Stimulated activated CD4-positive, alpha-beta T cell treated with anti-CD3 and anti-CD28 coated beads, Interleukin-1b, Interleukin-23, amount 100 ng/mL, for 24 hours (primary cell): Measurements from ENCODE around the gene PTBP3.
"Not testable (repeated sequence)": the region's sequence is repeated elsewhere in the genome, so short reads cannot be mapped to it uniquely, and the experiment has no call there.

Experiments
- DNase-seq, 4 experiments: peaks; one replicate each; pipeline ENCODE4 v3.0.0-alpha.2; 2020; ENCODE audit warnings: low read depth in 4 of 4, low spot score in 1 of 4

PTBP3 gene

DNA sequence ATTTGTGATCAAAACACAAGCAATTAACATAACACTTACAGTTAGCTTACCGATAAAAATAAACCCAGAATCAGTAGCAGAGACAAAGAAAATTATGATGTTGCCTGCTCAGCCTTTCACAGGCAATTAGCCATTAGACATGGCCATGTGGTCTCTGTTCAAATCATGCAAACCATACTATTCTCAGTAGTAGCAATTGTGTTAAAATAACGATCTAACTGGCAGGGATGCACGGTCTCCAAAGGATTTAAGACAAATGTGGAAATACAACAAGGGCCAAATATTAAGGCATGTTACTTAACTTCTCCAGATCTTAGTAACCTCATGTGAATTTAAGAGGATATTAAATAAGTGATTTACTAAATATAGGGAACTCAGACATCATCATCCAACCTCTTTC is 59.5 kb downstream of the PTBP3 start:
- DNase-seq, result no peak

DNA sequence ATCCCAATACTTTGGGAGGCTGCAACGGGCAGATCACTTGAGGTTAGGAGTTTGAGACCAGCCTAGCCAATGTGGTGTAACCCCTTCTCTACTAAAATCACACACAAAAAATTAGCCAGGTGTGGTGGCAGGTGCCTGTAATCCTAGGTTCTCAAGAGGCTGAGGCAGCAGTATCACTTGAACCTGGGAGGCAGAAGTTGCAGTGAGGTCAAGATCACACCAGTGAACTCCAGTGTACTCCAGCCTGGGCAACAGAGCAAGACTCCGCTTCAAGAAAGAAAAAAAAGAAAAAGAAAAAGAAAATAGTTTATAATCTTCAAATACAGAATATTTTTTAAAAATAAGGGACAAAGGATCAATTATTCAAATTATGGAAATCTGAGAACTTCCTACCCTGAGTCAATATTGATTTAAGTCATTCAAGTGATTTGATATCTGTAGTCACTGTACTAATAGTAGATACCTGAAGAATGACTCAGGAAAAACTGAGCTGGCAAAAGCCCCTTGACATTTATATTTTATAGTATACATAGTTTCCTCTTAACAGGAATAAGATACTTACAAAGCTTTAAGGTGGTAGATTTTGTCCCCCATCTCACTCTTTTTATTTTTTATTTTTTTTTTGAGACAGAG is 61.8 kb downstream of the PTBP3 start:
- no peak for DNase-seq

DNA sequence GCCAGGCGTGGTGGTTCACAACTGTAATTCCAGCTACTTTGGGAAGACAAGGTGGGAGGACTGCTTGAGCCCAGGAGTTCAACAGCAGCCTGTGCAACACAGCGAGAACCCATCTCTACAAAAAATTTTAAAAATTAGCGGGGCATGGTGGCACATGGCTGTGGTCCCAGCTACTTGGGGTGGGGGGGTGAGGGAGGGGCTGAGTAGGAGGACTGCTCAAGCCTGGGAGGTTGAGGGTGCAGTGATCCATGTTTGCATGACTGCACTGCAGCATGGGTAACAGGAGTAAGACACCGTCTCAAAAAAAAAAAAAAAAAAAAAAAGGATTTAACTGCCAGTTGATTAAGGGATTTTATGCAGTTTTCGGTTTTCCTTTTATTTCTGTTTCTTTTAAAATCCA is 65.0 kb downstream of the PTBP3 start:
- no peak for DNase-seq

- DNase-seq, result not testable (repeated sequence)
Observed at GRCh38 chr9:112267086-112267485, 66.3 kb downstream of the PTBP3 start.

- no peak for DNase-seq
Observed at GRCh38 chr9:112265391-112265790, 68.0 kb downstream of the PTBP3 start.

DNA sequence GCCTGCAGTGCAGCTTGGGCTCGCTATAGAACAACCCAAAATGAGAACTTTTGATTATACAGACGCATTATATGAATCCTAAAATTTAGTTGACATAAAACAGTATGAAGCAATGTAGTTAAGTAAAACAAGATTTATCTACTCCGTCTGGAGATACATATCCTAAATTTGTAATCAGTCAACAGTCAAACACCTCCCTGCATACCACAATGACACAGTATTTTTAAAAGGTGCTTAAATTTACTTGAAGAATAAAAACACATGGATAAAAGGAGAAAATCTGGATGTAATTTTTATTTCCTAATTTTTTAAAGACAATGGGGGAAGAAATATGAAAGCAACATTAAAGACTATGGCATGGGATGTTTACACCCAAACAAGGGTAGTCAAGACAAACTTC is 70.8 kb downstream of the PTBP3 start:
- no peak for DNase-seq

DNA sequence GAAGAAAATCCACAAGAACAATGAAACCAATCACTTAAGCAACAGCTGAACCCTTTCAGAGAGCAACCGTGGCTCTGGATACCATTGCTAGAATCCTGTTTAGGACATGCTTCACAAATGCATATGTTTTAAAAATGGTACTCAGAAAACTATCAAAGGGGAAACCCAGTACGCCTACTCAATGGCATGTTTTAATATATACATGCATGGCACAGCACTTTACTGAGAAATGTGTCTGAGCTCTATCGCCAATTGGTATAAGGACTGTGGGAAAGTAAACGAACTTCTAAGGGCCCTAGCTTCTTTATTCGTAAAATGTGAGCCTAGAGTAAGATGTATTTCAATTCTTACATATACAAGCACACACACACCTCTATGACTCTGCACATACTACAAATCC is 72.3 kb downstream of the PTBP3 start:
- DNase-seq, result no peak

GRCh38 chr9:112258106-112258505 is 75.3 kb downstream of the PTBP3 start:
- DNase-seq, result no peak

DNA sequence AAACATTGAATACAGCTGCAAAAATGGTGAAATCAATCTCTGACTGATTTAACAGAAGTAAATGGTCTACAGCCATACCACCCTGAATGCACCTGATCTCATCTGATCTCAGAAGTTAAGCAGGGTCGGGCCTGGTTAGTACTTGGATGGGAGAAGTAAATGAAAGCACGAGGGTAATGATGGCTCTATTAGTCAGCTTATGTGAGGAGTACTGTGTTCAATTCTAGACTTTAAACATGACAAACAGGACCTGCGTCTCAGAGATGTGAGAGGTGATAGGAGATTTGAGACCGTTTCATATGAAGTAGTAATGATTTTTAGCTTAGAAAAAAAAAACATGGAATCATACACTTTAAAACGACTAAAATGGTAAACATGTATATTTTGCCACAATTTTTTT is 81.2 kb downstream of the PTBP3 start:
- DNase-seq, result no peak

DNA sequence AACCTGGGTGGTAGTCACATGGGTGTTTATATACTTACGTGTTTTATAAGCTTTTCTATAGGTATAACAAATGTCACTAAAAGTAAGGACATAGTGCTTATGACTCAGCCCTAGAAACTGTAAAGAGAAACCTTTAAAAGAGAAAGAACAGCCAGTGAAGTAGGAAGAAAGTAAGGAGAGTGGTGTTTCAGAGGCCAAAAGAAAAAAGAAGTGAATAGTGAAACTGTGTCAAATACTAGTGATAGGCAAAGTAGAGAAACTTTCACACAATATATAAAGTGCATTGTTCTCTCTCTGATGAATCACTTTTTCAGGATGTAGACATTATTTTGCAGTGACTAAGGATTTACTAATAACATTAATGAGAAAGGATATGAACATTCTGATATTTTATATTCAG is 84.1 kb downstream of the PTBP3 start:
- no peak for DNase-seq

DNA sequence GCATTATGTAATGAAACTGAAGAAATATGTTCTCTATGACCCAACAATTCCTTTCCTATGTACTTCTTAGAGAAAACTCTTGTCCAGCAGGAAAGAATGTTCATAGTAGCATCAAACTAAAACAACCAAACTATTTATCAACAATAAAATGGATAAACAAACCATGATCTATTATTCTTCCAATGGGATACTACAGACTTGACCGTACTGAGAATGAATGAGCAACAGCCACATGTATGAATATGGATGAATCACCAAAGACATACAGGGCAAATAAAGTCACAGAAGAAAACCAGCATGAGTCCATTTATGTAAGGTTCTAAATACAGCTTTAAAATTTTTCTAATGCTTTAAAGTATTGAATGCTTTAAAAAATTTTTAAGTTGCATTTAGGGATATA is 84.7 kb downstream of the PTBP3 start:
- DNase-seq, result no peak

DNA sequence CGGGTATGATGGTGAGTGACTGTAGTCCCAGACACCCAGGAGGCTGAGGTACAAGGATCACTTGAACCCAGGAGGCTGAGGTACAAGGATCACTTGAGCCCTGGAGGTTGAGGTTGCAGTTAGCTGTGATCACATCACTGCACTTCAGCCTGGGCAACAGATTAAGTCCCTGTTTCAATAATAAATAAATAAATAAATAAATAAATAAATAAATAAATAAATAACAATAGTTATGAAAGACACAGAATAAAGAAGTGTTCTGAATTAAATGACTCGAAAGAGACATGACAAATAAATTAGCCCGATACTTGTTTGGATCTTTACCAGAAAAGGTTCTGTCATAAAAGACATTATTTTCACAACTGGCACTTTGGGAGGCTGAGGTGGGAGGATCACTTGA is 86.3 kb downstream of the PTBP3 start:
- DNase-seq, result no peak

GRCh38 chr9:112245126-112245525 is 88.3 kb downstream of the PTBP3 start:
- no peak for DNase-seq

GRCh38 chr9:112242147-112242804 is 91.1 kb downstream of the PTBP3 start:
- DNase-seq, result no peak

- no peak for DNase-seq
Observed at GRCh38 chr9:112241491-112241890, 91.9 kb downstream of the PTBP3 start.

- DNase-seq, result no peak
Observed at GRCh38 chr9:112239708-112240107, 93.7 kb downstream of the PTBP3 start.

DNA sequence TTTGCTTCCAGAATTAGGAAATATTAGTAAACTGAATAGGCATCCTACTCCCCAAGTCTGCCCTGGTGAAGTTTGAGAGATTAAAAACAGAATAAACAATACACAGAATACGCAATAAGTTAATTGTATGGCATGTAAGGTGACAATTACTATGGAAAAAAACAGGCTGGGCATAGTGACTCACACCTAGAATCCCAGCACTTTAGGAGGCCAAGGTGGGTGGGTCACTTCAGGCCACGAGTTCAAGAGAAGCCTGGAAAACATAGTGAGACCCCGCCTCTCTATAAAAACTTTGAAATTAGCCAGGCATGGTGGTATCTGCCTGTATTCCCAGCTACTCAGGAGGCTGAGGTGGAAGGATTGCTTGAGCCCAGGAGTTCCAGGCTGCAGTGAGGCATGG is 94.1 kb downstream of the PTBP3 start:
- no peak for DNase-seq

GRCh38 chr9:112234779-112235178 is 98.6 kb downstream of the PTBP3 start:
- no peak for DNase-seq

GRCh38 chr9:112233769-112234168 is 99.7 kb downstream of the PTBP3 start:
- no peak for DNase-seq

GRCh38 chr9:112232233-112232632 is 101.2 kb downstream of the PTBP3 start:
- DNase-seq, result no peak

DNA sequence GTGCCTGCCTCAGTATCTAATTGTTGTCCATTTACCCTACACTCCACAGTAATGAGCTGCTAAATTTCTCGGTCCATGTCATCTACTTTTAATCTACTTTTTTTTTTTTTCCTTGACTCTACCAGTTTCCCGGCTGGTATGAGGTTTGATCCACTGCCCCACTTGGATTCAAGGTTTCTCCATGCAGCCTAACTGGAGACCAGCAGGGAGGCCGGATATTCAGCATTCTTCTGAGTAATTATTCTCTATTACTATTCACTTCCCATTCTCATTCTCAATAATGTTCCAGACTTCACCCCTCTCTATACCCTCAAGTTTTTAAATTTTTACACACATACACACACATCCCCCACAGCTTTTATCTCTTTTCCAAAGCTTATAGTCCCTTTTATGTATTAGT is 107.3 kb downstream of the PTBP3 start:
- DNase-seq, result no peak

GRCh38 chr9:112224401-112225289 is 108.8 kb downstream of the PTBP3 start:
- no peak for DNase-seq
